ENCODE data around the gene ATXN2. TPM values are rescaled to one million over a fixed set of nuclear protein-coding genes. Genes with fewer than 3 reads are reported as not detected.

Gene ATXN2
- polyA plus RNA-seq, 1 donor = 102 TPM

- no peak for DNase-seq
These were observed 180.6 kb downstream of the ATXN2 start for GRCh38 chr12:111418594-111418880.

- DNase-seq = no peak
These were observed 181.1 kb downstream of the ATXN2 start for GRCh38 chr12:111417784-111418593.

- no peak for DNase-seq
These were observed 181.8 kb downstream of the ATXN2 start for GRCh38 chr12:111417290-111417689.

- DNase-seq = no peak
These were observed 184.3 kb downstream of the ATXN2 start for GRCh38 chr12:111414711-111415252.

GRCh38 chr12:111413442-111414086 lies 185.6 kb downstream of the ATXN2 start:
- DNase-seq = no peak

GRCh38 chr12:111412830-111413441 lies 186.2 kb downstream of the ATXN2 start:
- no peak for DNase-seq

- DNase-seq = no peak
These were observed 186.9 kb downstream of the ATXN2 start for GRCh38 chr12:111412007-111412829.

- no peak for DNase-seq
These were observed 187.8 kb downstream of the ATXN2 start for GRCh38 chr12:111411185-111411764.

- DNase-seq = no peak
These were observed 188.5 kb downstream of the ATXN2 start for GRCh38 chr12:111410431-111411184.

- no peak for DNase-seq
These were observed 189.2 kb downstream of the ATXN2 start for GRCh38 chr12:111409780-111410430.

GRCh38 chr12:111409403-111409779 lies 189.7 kb downstream of the ATXN2 start:
- no peak for DNase-seq

GRCh38 chr12:111408686-111409402 lies 190.3 kb downstream of the ATXN2 start:
- no peak for DNase-seq

GRCh38 chr12:111408116-111408440 lies 191.0 kb downstream of the ATXN2 start:
- DNase-seq = no peak

GRCh38 chr12:111407377-111408115 lies 191.6 kb downstream of the ATXN2 start:
- no peak for DNase-seq

- DNase-seq = no peak
These were observed 192.4 kb downstream of the ATXN2 start for GRCh38 chr12:111406474-111407376.

- DNase-seq = no peak
These were observed 193.1 kb downstream of the ATXN2 start, which contains the start of gene SH2B3 for GRCh38 chr12:111405859-111406473. Gene SH2B3 (plus strand): TSS chr12:111405923. CDS start chr12:111418146, 12,223 bp downstream.

- peak; percentile 83 for DNase-seq
These were observed 193.8 kb downstream of the ATXN2 start for GRCh38 chr12:111405149-111405858.
